HG03469 (cell line): Measurements from ENCODE around the gene C2CD2.
A peak's percentile ranks its signal among the peaks of the same experiment; 100 is the strongest.
"Not testable (repeated sequence)": the region's sequence is repeated elsewhere in the genome, so short reads cannot be mapped to it uniquely, and the experiment has no call there.

Experiments
- ATAC-seq: cut with Tn5 transposase; IDR thresholded peaks from one replicate; pipeline ENCODE4 v1.9.1; 2021; ENCODE audit warnings: mild to moderate bottlenecking, moderate library complexity, moderate number of reproducible peaks; ENCODE audit not compliant: unreplicated experiment

C2CD2 gene

GRCh38 chr21:41953831-41954653, at the start of gene C2CD2:
C2CD2 (minus strand) TSS chr21:41954018; CDS start chr21:41953648, 370 bp downstream.
- no peak for ATAC-seq

GRCh38 chr21:42003051-42003461, 49.2 kb upstream of the C2CD2 start:
- ATAC-seq, result peak; percentile 21

DNA sequence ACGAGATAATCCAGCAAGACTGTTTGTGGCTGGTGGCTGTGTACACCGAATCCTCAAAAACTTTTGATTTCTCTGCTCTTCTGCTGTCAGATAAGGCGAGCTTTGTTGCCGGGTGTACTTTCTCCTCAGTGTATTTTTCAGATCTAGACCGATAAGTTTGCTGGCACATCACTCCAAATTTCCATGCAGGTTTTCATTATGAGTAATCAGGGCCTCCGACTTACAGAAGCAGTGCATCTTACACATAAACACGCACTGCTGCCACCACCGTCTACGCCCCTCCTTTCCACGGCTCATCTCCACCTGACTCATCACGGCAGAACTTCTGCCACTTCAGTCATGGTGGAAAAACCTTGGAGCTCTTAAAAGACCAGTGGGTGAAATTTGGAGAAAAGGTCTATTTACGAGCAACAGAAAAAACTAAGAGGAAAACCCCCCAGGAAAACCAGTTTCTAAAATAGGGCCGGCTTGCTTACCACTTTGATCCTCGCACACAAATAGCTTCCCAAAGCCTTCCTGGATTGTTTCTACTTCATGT, 48.7 kb upstream of the C2CD2 start:
- ATAC-seq, result peak; percentile 57

- ATAC-seq, result no peak
These were observed 48.0 kb upstream of the C2CD2 start for GRCh38 chr21:42001781-42002180.

- ATAC-seq, result no peak
These were observed 47.1 kb upstream of the C2CD2 start for GRCh38 chr21:42000908-42001307.

- no peak for ATAC-seq
These were observed 43.8 kb upstream of the C2CD2 start for GRCh38 chr21:41997657-41998056.

GRCh38 chr21:41995577-41995976, 41.8 kb upstream of the C2CD2 start:
- ATAC-seq, result no peak

DNA sequence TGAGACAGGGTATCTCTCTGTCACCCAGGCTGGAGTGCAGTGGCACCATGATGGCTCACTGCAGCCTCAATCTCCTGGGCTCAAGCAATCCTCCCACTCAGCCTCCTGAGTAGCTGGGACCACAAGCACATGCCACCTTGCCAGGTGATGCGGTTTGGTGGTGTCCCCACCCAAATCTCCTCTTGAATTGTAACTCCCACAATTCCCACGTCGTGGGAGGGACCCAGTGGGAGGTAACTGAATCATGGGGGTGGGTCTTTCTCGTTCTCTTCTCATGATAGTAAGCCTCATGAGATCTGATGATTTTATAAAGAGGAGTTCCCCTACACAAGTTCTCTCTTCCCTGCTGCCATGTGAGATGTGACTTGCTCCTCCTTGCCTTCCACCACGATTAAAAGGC, 40.8 kb upstream of the C2CD2 start:
- ATAC-seq, result not testable (repeated sequence)

DNA sequence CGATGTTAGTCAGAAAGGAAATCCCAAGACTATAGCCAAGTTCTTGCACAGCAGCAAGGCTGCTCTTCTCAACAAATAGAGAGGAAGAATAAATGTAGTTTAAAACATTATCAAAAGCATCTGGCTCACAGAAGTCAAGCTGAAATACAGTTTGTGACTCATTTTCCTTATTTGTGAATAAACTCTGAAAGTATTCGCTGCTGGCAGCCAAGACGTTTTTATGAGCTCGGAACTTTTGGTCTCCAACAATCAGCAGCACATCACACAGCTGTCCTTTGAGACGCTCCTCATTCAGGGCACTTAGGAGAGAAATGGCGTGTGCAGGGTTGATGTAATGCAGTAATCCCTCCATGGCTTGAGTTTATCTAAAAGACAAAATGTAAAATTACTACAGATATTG, 39.9 kb upstream of the C2CD2 start:
- no peak for ATAC-seq

DNA sequence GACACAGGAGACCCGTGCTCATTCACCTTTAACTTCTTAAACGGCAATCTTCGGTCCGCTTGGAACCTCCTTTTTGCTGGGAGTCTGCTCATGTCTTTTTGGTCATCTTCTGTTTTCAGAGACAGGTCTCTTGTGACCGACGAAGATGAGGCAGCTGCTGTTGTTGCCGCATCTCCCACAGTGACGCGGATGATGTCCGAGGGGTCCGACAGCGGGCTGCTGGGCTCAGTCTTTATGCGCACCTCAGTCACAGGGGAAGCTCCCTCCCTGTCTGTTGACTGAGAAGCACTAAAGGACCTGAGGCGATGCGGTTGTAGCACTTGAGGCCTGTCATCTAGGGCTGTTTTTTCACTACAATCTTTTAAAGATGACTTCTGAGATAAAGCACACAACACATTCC, 38.8 kb upstream of the C2CD2 start:
- ATAC-seq, result no peak

GRCh38 chr21:41991659-41992058, 37.8 kb upstream of the C2CD2 start:
- ATAC-seq, result no peak

DNA sequence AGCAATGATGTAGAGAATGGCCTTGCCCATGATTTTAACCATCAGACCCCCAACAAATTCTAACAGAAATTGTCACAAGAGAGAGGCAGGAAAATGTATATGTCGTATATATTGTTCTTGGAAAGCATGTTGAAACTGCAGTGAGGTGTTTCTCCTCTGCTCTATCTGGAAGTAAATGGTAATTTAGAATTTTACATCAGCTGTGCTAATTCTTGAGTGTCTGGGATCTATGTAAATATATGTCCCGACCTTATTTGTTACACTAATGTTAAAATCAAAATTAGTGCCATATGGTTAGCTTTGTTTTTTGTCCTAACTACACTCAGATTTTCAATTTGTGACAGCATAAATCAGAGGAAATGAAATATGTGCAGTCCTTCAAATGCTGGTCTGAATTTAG, 35.9 kb upstream of the C2CD2 start:
- ATAC-seq, result no peak

- ATAC-seq, result no peak
These were observed 33.5 kb upstream of the C2CD2 start for GRCh38 chr21:41987310-41987709.

DNA sequence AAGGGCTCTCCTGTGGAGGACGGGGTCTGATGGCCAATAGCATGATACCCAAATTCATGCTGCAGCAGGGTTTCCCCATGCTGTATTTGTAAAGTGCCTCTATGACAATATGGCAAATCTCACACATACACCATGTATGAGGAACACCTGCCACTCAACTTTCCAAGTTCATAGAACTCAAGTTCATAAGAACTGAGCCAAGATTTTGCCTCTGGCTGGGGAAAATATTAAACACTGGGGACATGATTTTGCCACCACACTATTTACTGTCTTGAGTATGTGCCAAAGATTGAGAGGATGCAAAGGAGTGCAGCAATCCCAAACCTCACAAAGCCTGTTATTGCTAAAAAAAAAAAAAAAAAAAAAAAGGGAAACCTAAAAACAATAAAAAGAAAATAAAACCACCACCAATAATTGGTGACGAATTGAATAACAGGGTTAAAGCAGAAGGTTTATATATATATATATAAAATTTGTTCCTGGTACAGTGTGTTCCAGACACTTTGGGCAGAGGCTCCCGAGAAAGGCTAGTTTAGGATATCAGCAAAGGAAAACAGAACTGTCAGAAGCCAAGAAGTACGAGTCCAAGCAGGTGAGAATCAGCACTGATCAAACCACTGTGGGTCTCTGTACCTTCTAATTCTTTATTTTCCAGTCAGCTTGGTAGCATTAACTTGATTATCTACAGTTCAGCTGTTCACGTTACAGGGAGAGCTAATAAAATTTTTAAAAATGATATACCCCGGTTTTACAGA, 32.0 kb upstream of the C2CD2 start:
- ATAC-seq, result no peak

DNA sequence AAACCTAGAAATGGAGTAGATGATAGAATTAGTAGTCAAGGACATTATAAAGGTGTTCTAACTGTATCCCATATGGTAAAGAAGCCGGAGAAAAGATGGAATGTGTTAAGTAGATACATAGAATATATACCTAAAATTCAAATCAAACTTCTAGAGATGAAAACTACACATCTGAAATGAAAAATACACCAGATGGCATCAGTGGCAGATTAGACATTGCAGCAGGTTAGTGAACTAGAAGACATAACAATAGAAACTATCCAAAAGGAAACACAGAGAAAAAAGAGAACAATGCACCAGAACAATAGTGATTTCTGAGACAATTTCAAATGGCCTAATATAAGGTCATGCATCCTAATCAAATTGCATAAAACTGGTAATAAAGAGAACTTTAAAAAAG, 29.4 kb upstream of the C2CD2 start:
- no peak for ATAC-seq

DNA sequence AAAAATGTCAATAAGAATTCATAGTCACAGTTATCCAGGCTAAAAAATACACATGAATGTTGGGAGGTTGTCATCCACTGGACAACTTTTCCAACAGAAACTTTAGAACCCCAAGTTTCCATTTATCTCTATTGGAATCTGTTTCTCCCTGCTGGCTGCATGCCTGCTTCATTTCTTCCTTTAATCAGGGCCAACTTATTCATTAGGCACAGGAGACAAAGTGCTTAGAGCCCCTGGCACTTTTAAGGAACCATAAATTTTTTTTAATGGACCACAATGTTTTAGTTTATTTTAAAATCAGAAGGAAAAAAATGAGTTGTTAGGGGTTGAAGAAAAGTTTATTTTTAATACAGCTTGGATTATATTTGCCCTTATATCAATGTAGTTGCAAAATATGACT, 26.7 kb upstream of the C2CD2 start:
- no peak for ATAC-seq

DNA sequence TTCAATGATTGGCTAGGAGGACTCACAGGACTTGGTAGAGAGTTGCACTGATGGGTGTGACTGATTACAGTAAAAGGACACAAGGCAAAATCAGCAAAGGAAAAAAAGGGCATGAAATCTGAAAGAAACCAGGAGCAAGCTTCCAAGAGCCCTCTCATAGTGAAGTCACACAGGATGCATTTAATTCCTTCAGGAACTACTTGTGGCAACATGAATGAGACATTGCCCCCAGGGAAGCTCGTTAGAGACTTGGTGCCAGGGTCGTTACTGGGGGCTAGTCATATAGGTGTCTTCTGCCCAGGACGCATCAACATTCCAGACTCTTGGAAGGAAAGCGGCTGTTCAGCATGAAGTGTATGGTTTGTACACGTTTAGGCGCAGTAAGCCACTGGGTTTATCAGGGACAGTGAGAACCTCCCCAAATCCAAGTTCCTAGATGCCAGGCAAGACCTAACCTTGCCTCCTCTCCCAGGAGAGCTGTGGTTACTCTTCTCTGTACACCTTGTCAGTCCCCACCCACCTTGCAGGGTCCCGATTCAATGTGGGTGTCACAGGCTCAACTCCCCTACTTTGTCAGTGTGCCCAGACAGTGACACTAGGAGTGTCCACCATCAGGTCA, 26.0 kb upstream of the C2CD2 start:
- no peak for ATAC-seq

DNA sequence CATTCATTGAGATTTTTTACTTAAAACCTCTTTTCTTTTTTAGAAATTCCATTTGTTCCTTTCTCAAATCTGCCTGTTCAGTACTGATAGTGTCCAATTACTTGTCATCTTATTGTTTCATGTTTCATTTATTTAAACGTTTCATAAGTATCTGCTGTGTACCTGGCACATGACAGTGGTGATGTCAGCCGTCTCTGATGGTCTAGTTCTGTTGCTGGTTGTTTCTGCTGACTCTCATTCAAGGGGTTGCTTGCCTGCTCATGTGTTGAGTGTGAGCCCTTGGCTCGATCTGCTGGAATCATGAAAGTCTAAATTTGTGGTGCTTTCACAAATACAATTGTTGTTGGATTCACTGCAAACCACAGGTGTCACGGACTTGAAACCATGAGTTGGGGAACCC, 25.5 kb upstream of the C2CD2 start:
- no peak for ATAC-seq

- no peak for ATAC-seq
These were observed 23.5 kb upstream of the C2CD2 start for GRCh38 chr21:41977034-41977950.

- no peak for ATAC-seq
These were observed 22.8 kb upstream of the C2CD2 start for GRCh38 chr21:41976611-41977010.
